Mucosa of stomach (tissue), 1 donor: ENCODE measurements around the gene GRM8.

ENCODE experiments used
- H3K27me3 ChIP-seq: one replicate; pipeline ENCODE4 v1.7.0; 2013; ENCODE audit warnings: mild to moderate bottlenecking, low read length; ENCODE audit not compliant: control insufficient read depth, insufficient read depth
- H3K36me3 ChIP-seq: one replicate; pipeline ENCODE4 v1.7.0; 2013; ENCODE audit warnings: low read length; ENCODE audit not compliant: control insufficient read depth, insufficient read depth
- H3K4me1 ChIP-seq: one replicate; pipeline ENCODE4 v1.7.0; 2013; ENCODE audit warnings: mild to moderate bottlenecking, low read length; ENCODE audit not compliant: control insufficient read depth, insufficient read depth
- H3K4me3 ChIP-seq: one replicate; pipeline ENCODE4 v1.7.0; 2013; ENCODE audit warnings: low read length
- H3K9ac ChIP-seq: one replicate; pipeline ENCODE4 v1.7.0; 2013; ENCODE audit warnings: mild to moderate bottlenecking, low read length, moderate library complexity
- H3K9me3 ChIP-seq: one replicate; pipeline ENCODE4 v1.7.0; 2013; ENCODE audit warnings: mild to moderate bottlenecking, low read length, moderate library complexity; ENCODE audit not compliant: control insufficient read depth
- donor health status: Pancreatic carcinoma.

The GRM8 gene

DNA sequence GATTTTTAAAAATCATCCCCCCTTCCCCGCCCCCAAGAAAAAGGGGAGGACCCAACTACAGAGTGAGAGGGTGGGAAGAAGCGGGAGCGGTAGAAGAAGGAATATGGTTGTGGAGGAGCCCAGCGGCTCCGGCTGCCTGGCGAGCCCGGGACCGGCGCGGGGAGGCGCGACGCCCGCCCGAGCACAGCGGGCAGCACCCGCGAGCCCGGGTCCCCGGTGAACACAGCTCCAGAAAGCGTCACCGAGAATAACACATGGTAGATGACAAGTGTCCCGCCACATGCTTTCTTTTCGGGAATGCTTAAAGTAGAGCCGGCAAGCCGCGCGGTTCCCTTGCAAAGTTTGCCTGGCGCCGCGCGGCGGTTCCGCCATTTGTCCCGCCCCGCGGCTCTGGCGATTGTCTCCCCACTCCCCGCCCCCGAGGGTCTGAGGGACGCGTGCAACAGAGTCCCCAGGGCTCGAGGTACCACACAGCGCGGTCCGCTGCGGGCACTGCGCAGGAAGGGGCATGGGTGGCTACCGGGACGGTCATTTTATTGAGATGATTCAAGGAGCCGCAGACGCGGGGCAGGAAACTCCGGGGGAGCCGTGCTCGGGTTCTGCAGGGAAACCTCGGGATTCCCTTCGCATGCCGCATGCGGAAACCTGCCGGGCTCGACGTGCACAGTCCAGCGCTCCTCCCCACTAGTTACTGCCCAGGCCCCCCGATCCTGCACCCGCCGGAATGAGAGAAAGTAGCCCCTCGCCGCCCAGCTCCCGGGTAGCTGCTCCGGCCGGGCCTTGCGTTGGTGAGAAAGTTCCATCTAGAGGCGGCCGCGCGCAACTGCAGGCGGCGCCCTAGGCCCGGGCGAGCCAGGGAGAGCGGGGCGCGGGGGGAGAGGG is 781 bp upstream of the GRM8 start:
- H3K4me3 ChIP-seq: peak overlapping the region; percentile 60
- H3K9me3 ChIP-seq: no peaks in the 10 kb centered on the region
- H3K36me3 ChIP-seq: no peaks in the 10 kb centered on the region
- no peak overlapping the region for H3K9ac ChIP-seq
- peaks cover 66% of the 10 kb centered on the region for H3K27me3 ChIP-seq
- peaks cover 17% of the 10 kb centered on the region for H3K4me1 ChIP-seq

GRCh38 chr7:127252377-127252713 is 396 bp downstream of the GRM8 start:
- no peaks in the 10 kb centered on the region for H3K36me3 ChIP-seq
- peaks cover 67% of the 10 kb centered on the region for H3K27me3 ChIP-seq
- peaks cover 17% of the 10 kb centered on the region for H3K4me1 ChIP-seq
- no peaks in the 10 kb centered on the region for H3K9me3 ChIP-seq
- no peak overlapping the region for H3K9ac ChIP-seq
- peak overlapping the region; percentile 60 for H3K4me3 ChIP-seq

DNA sequence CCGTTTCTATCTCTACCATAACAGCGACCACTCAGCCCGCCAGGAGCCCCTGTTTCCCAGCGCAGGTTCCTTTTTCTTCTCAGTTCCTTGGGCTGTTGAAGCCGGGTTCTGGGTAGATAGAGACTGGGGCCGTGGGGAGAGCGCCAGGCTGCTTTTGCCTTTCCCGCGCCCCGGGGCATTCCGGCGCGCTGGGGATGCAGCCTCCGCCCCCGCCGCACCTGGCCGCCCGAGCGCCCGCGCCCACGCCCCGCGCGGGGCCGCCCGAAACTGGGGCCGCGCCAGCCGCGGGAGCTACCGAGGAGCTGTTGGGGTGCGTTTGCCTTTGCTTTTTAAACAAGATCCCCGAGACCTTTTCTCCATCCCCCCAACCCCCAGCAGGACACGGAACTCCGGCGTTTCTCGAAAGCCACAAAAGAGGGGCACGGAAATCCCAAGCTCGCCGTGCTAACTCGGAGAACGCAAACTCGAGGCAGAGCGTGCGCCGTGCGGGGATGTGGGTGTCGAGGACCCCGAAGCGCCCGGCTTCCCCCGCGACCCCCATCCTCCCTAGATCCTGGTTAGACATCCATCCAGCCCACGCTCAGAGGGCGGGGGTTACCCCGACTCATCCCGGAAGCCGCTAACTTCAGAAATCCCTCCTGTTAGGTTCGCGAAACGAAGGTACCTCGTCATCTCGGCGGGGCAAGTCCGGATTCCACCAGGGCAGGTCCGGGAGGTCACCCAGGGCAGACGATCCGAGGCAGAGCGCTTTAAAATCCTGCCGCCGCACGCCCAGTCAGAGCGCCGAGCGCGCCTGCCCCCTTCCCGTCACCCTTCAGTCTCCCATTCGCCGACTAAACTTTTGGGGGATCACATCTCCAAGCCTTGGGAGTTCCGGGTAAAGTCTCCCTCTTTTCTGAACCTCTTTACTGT is 1.0 kb downstream of the GRM8 start:
- no peaks in the 10 kb centered on the region for H3K9me3 ChIP-seq
- H3K36me3 ChIP-seq: no peaks in the 10 kb centered on the region
- peaks cover 17% of the 10 kb centered on the region for H3K4me1 ChIP-seq
- no peak overlapping the region for H3K4me3 ChIP-seq
- peaks cover 71% of the 10 kb centered on the region for H3K27me3 ChIP-seq
- H3K9ac ChIP-seq: no peak overlapping the region

- Histone ChIP-seq H3K27me3 (peaks cover 70% of the 10 kb centered on the region), H3K36me3 (no peaks in the 10 kb centered on the region), H3K9me3 (no peaks in the 10 kb centered on the region), H3K9ac (no peak overlapping the region), H3K4me3 (no peak overlapping the region), H3K4me1 (peaks cover 17% of the 10 kb centered on the region)
Observed at GRCh38 chr7:127251036-127251464, 1.7 kb downstream of the GRM8 start.

DNA sequence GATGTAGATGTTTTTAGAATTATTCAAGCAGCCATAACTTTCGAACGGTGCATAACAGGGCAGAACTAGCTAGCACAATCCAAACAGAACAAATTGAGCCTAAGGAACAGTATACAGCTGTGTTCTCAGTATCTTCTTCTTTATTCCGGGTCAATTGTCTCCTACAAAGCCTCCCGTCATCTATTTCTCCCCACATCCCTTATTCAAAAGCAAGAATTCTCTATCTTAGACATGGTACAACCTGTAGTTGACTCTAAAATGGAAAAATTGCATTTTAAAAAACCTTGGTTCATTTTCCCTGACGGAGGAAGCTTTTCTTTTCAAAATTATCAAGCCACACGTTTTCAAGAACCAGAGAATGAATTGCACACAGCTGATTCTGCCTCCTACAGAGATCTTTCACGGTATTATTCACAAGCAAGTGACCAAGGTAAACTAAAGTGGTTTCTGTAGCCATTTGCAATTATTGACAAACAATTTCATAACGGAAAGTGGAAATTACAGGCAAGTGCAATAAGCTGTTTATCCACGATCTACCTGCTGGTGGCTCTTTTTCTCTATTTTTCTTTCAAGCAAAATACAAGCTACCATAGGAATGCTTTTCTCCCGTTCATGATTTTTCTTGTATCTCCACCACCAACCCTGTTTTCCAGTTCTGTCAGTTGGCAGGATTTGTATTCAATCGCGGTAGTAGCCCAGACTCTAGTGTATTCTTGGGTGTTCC is 2.3 kb downstream of the GRM8 start:
- Histone ChIP-seq H3K4me3 (no peak overlapping the region), H3K27me3 (peaks cover 65% of the 10 kb centered on the region), H3K9me3 (no peaks in the 10 kb centered on the region), H3K36me3 (no peaks in the 10 kb centered on the region), H3K9ac (no peak overlapping the region), H3K4me1 (peaks cover 17% of the 10 kb centered on the region)

DNA sequence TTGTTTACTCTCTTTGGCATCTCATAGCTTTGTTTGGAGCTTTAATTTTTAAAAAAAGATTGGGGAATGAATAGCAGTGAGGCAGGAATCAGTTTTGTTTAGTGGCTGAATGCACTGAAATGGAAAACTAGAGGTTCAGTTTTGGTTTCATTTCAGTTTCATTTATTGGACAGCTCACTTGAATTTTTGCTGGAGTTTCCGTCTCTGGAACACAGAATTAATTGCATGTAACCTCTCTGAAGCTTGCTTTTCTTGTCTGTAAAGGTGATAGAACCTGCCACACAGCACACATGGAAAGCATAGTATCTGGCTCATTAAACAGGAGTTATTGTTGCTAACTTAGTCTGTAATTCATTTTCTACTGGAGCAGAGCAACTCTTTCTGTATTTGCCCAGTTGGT is 7.1 kb downstream of the GRM8 start:
- Histone ChIP-seq H3K4me1 (no peaks in the 10 kb centered on the region), H3K4me3 (no peak overlapping the region), H3K36me3 (no peaks in the 10 kb centered on the region), H3K9me3 (no peaks in the 10 kb centered on the region), H3K9ac (no peak overlapping the region), H3K27me3 (peaks cover 26% of the 10 kb centered on the region)

- Histone ChIP-seq H3K9me3 (no peaks in the 10 kb centered on the region), H3K9ac (no peak overlapping the region), H3K36me3 (no peaks in the 10 kb centered on the region), H3K27me3 (peaks cover 20% of the 10 kb centered on the region), H3K4me3 (no peak overlapping the region), H3K4me1 (no peaks in the 10 kb centered on the region)
Observed at GRCh38 chr7:127245002-127245401, 7.7 kb downstream of the GRM8 start.

GRCh38 chr7:127239814-127240213 is 12.9 kb downstream of the GRM8 start:
- H3K4me1 ChIP-seq: no peaks in the 10 kb centered on the region
- peaks cover 3% of the 10 kb centered on the region for H3K27me3 ChIP-seq
- H3K36me3 ChIP-seq: no peaks in the 10 kb centered on the region
- no peak overlapping the region for H3K9ac ChIP-seq
- H3K9me3 ChIP-seq: no peaks in the 10 kb centered on the region
- H3K4me3 ChIP-seq: no peak overlapping the region

DNA sequence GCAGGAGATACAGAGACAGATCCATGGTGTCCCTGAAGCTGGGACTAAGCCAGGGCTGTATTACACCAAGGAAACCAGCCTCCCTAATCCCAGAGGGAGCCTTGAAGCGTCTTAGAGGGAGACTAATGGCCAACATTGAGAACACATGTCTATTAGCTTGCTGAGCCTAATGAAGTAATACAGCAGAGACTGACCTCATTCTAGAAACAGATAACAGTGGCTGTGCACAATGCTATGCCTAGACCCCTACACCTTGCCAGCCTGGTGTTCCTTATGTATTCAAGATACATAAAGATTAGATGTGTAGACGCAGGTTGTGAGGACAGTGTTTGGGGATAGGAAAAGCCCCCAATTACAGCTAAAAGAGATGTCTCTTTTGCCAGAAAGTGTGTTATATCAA is 19.1 kb downstream of the GRM8 start:
- Histone ChIP-seq H3K9me3 (no peaks in the 10 kb centered on the region), H3K4me1 (no peaks in the 10 kb centered on the region), H3K36me3 (no peaks in the 10 kb centered on the region), H3K27me3 (no peaks in the 10 kb centered on the region), H3K9ac (no peak overlapping the region), H3K4me3 (no peak overlapping the region)

DNA sequence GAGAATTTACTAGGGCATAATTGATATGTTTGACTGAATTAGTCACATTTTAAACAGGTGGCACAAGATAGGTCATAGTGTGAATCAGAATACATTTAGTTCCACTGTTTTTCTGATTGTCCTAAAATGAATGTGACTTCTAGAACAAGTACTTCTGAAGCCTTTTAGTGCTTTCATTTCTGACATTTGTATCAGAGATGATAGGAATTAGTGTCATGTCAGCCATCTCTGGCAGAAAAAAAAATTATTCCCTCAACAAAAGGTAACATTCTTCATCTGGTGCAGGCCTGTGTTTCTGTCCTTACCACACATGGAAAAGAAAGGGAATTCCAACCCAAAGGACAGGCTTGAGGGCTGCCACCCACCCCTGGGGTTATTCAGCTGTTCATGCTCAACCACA is 21.3 kb downstream of the GRM8 start:
- Histone ChIP-seq H3K4me1 (no peaks in the 10 kb centered on the region), H3K9ac (no peak overlapping the region), H3K36me3 (no peaks in the 10 kb centered on the region), H3K9me3 (no peaks in the 10 kb centered on the region), H3K27me3 (no peaks in the 10 kb centered on the region), H3K4me3 (no peak overlapping the region)

DNA sequence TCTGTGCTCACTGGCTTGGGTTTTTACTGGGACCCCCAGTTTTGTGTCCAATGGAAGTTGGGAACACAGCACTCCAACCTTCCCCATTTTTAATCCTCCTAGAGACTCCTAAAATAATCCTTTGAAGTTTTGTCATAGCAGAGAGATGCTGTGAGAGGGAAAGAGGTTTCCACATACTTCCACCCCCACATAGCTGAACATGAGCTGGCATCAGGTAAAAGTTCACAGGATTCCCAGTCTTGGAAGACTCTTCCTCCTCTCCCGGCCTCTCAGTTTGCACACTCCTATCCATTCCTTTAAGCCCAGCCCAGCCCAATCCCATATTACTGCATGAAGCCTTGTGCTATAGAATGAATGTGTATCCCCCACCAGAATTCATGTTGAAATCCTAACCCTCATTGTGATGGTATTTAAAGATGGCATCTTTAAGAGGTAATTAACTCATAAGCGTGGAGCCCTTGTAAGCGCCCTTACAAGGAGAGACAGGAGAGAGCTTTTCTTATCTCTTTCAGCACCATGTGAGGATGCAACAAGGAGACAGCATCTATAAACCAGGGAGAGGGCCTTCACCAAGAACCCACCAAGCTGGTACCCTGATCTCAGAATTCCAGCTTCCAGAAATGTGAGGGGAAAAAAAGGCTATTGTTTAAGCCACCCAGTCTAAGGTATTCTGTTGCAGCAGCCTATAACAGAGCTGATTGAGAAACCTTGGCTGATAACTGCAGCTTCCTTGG is 22.4 kb downstream of the GRM8 start:
- no peaks in the 10 kb centered on the region for H3K9me3 ChIP-seq
- H3K4me1 ChIP-seq: no peaks in the 10 kb centered on the region
- H3K9ac ChIP-seq: no peak overlapping the region
- H3K27me3 ChIP-seq: no peaks in the 10 kb centered on the region
- no peak overlapping the region for H3K4me3 ChIP-seq
- no peaks in the 10 kb centered on the region for H3K36me3 ChIP-seq
